BJ (cell line): Measurements from ENCODE around the gene MPL. TPM values are rescaled to one million over a fixed set of nuclear protein-coding genes. Genes with fewer than 3 reads are reported as not detected.

Source experiments
- CTCF ChIA-PET: fragments of 350-600 bp; formaldehyde crosslinking; extraction: SDS; loops from one replicate; lab custom pipeline; 2021; ENCODE audit warnings: antibody characterized with exemption, inconsistent platforms; lab: Yijun Ruan, JAX
- POLR2A ChIA-PET: fragments of 300-600 bp; sonication (Branson Sonifier 250); formaldehyde crosslinking; extraction: SDS; loops from one replicate; lab custom pipeline; 2021; ENCODE audit warnings: antibody characterized with exemption; lab: Charles Lee
- DNase-seq: peaks from one replicate; pipeline ENCODE4 v3.0.0-alpha.2; 2011; ENCODE audit warnings: low read depth
- H3K27me3 ChIP-seq: 2 replicates; pipeline ENCODE4 v1.6.0; 2011; ENCODE audit warnings: low read length; ENCODE audit not compliant: control insufficient read depth, insufficient read depth
- H3K36me3 ChIP-seq: 2 replicates; pipeline ENCODE4 v1.5.1; 2011; ENCODE audit warnings: low read length; ENCODE audit not compliant: control insufficient read depth, insufficient read depth
- H3K4me3 ChIP-seq: 2 replicates; pipeline ENCODE4 v1.5.1; 2011; ENCODE audit warnings: low read depth, mild to moderate bottlenecking, control low read depth, low read length
- CTCF ChIP-seq: IDR thresholded peaks from 2 replicates; pipeline ENCODE4 v1.5.1; 2011; ENCODE audit warnings: low read depth, mild to moderate bottlenecking, control low read depth, inconsistent platforms, low read length, moderate library complexity; ENCODE audit not compliant: insufficient read depth
- polyA plus RNA-seq: library from polyadenylated mRNA; depleted of rRNA; stranded (reverse); fragments of >200 nt; gene quantifications from 2 replicates; pipeline ENCODE4 v1.2.3, GENCODE V29; 2011

Gene MPL
- polyA plus RNA-seq, 1 experiment, result not detected

GRCh38 chr1:43360616-43361015, 23.0 kb downstream of the MPL start:
- CTCF ChIA-PET, result no interaction called here
- POLR2A ChIA-PET, result no interaction called here
- DNase-seq, result no peak
- no peak for TF ChIP-seq CTCF
- peaks cover 21% of the 10 kb centered on the region for H3K36me3 ChIP-seq
- H3K4me3 ChIP-seq, result peak overlapping the region; percentile 1; the same call in 1 of the 2 replicates
- no peaks in the 10 kb centered on the region for H3K27me3 ChIP-seq

GRCh38 chr1:43363283-43363934, 25.8 kb downstream of the MPL start:
- Histone ChIP-seq H3K4me3 (no peak overlapping the region), H3K36me3 (peaks cover 21% of the 10 kb centered on the region), H3K27me3 (no peaks in the 10 kb centered on the region)
- ChIA-PET CTCF (no interaction called here), POLR2A (no interaction called here)
- no peak for DNase-seq
- no peak for TF ChIP-seq CTCF

GRCh38 chr1:43363935-43364525, 26.4 kb downstream of the MPL start:
- POLR2A ChIA-PET, result no interaction called here
- Histone ChIP-seq H3K36me3 (peaks cover 21% of the 10 kb centered on the region), H3K27me3 (no peaks in the 10 kb centered on the region), H3K4me3 (no peak overlapping the region)
- no peak for TF ChIP-seq CTCF
- CTCF ChIA-PET, result interaction anchor here (1.3 kb wide), 1 partner anchor 11 kb away, joined by 4 read pairs; no protein-coding TSS in a partner anchor
- no peak for DNase-seq

GRCh38 chr1:43365678-43366077, 28.1 kb downstream of the MPL start:
- Histone ChIP-seq H3K36me3 (peaks cover 21% of the 10 kb centered on the region), H3K27me3 (no peaks in the 10 kb centered on the region), H3K4me3 (no peak overlapping the region)
- ChIA-PET CTCF (interaction anchor here (1.2 kb wide), 1 partner anchor 569 kb away, joined by 3 read pairs; no protein-coding TSS in a partner anchor), POLR2A (no interaction called here)
- no peak for DNase-seq
- no peak for TF ChIP-seq CTCF

- ChIA-PET CTCF (no interaction called here), POLR2A (interaction anchor here (0.6 kb wide), 1 partner anchor 284 kb away, joined by 3 read pairs; the partner anchor contains the start of gene KDM4A)
- no peak for DNase-seq
- Histone ChIP-seq H3K27me3 (no peaks in the 10 kb centered on the region), H3K4me3 (peak overlapping the region; percentile 82), H3K36me3 (peaks cover 20% of the 10 kb centered on the region)
- no peak for TF ChIP-seq CTCF
These were observed 28.6 kb downstream of the MPL start for GRCh38 chr1:43366179-43366578.
